HG02981 (cell line): ENCODE data around the gene FBLN2.

Source experiments
- ATAC-seq: cut with Tn5 transposase; IDR thresholded peaks from one replicate; pipeline ENCODE4 v1.9.1; 2021; ENCODE audit warnings: mild to moderate bottlenecking, moderate library complexity; ENCODE audit not compliant: unreplicated experiment

FBLN2 gene

DNA sequence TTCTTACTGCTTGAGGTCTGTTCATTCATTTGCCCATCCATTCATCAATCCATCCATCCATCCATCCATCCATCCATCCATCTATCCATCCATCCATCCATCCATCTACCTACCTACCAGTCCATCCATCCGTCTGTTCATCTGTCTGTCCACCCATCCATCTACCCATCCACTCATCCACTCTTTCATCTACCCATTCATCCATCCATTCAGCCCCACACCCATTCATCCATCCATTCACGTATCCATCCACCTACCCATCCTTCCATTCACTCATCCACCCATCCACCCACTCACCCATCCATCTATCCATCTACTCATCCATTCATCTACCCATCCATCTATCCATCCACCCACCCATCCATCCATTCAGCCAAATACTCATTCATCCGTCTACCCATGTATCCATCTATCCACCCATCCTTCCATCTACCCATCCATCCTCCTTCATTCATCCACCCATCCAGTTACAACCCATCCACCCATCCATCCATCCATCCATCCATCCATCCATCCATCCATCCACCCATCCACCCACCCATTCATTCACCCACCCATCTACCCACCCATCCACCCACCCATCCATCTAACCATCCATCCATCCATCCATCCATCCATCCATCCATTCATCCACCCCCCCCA is 68.3 kb downstream of the FBLN2 start:
- ATAC-seq: no peak

DNA sequence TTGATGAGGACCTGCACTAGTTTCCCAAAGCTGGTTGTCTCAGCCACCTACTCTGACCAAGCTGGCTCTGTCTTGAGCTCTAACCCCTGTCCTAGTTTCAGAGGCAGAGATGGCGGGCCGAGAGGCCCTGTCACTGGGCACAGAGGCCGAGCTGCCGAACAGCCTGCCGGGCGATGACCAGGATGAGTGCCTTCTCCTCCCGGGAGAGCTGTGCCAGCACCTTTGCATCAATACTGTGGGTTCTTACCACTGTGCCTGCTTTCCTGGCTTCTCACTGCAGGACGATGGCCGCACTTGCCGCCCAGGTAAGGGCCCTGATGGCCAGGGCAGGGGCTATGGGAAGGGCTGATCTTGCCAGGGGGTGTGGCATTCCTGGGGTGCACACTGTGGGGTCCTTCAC is 69.1 kb downstream of the FBLN2 start:
- ATAC-seq: no peak

DNA sequence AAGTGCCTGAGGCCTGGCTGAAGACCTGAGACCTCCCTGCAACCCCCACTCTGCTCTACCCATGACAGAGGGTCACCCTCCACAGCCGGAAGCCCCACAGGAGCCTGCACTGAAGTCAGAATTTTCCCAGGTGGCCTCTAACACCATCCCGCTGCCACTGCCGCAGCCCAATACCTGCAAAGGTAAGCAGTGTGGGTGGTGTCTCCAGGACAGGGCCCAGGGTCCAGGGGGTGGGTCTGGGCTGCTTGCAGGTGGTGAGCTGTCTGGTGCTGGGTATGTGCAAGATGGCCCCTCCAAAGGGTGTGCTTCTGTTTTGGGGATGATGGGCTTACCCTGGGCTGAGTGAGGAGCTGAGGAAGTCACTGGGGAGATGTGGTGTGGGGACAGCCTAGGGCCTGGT is 69.9 kb downstream of the FBLN2 start:
- no peak for ATAC-seq

DNA sequence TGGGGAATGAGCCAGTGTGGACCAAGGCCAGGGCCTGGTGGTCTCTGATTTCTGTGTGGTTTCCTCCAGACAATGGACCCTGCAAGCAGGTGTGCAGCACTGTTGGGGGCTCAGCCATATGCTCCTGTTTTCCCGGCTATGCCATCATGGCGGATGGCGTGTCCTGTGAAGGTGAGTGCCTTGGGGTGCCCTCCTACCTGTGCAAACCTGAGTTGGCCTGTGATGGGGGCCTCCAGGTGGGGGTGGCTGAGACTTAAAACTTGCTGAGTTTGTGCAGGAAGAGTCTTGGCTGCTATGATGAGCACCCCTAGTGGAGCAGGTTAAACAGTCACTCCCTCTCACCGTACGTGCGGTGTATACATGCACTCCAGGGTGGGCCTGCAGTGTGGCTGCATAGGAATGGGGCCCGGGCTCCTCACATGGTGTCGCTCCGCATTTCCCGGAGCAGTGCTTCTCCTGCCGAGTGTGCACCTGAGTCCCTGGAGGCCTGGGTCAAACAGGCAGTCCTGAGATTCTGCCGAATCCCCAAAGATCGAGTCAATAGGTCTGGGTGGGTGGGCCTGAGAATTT is 70.8 kb downstream of the FBLN2 start:
- no peak for ATAC-seq

DNA sequence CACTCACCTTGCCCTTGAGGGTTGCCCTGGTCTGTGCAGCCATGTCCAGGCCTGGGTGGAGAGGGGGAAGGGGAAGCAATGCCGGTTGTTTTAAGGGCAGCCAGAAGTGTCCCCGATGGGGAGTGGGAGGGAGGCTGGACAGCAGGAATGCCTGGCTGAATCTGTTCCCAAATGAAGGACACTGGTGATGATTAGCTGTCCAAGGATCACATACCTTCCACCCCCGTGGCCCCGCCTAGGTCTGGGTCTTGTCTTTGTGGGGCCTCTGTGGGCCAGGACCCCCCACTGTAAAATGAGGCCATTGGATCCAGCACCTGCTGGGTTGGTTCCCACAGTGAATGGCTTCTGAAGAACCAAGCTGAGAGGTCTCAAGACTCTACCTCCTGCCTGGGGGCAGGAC is 71.4 kb downstream of the FBLN2 start:
- no peak for ATAC-seq

DNA sequence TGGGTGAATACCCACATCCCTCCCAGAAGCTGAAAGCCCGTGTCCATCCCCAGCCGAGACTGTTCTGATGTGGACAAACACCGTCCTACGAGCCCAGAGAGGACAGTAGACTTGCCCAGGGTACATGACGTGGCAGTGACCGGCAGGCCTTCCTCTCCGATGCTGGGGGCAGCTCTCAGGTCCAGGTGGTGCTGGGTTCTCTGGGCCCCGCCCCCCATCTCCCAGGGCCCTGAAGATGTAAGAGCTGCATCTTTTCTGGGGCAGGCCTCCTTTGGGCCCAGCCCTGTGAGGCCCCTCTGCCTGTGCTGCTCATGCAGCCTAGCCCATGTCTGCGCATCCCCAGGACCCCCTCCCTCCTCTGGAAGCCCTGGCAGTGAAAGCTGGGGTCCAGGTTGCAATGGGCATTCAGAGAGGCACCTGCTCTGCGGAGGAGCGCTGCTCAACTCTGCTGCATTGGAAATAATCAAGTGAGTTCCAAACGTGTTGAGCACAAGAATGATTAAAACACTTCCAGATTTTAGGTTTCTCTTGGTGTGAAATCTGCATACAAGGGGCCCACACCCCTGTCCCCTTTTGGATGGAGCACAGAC is 71.9 kb downstream of the FBLN2 start:
- ATAC-seq: no peak

DNA sequence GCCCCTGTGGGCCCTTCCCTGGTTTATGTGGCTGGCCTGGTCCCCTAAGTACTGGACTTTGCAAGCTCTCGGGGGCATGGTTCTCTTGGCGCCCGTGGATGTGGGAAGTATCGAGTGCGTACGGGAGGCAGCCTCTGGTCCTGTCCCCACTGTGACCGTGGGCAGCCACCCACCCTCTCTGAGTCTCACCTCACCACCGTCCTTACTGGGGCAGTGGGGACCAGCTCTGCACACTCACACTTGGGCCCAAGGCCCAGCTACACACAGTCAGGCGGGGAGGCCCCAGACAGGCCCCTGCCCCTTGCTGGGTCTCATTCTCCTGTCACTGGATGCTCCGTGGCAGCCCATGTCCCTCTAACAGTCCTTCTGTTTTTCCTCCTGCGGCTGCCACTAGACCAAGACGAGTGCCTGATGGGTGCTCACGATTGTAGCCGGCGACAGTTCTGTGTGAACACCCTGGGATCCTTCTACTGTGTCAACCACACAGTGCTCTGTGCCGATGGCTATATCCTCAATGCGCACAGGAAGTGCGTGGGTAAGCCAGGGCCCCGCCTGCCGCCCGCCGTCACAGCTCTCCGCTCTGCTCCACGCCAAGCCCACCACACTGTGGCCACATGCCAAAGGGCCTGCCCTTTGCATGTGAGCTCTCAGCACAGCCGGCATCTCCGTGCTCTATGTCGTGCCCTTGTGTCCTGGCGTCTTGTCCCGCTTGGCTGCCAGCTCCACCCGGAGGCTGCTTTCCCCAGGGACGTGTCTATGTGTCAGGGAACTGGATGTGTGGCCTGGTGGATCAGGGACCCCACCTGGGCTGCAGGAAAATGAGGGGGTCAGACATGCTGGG is 72.7 kb downstream of the FBLN2 start:
- no peak for ATAC-seq

DNA sequence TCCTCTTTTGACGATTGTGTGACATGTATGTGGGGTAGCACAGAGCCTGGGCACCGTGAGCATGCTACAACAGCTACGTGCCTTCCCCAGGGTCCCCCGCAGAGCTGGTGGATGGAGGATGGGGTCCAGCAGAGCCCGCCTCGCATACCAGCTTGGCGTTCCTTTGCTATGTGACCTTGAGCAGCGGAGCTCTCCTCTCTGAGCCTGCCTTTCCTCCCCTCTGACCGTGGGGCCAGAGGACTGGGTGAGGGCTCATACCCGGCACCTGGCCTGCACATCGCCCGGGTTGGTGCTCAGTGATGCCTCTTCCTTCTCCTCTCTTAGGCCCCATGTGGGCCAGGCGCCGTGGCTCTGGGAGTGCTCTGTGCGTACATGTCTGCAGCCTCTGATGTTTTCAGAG is 73.4 kb downstream of the FBLN2 start:
- no peak for ATAC-seq

DNA sequence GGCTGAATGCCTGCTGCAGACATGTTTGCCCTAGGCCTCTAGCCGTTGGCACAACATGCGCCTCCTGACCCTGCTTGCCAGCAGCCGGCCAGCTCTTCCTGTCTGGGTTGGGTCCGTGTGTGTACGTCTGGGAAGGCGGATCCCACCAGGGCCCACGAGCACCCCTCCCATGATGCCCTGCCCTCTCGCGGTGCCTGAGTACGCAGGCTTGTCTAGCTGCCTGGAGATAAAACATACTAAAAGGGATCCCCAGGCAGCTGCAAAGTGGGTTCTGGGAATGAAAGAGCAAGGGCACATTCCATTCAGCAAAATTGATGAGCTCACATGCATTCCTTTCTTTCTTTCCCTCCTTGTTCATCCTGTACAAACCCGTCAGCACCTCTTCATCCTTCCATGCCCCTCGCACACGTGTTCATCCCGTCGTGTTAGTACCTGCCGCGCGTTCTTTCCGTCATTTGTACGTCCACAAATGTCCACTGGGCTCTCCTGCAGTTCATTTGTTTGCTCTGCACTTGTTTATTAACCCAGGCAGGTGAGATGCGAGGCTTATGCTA is 74.3 kb downstream of the FBLN2 start:
- no peak for ATAC-seq

DNA sequence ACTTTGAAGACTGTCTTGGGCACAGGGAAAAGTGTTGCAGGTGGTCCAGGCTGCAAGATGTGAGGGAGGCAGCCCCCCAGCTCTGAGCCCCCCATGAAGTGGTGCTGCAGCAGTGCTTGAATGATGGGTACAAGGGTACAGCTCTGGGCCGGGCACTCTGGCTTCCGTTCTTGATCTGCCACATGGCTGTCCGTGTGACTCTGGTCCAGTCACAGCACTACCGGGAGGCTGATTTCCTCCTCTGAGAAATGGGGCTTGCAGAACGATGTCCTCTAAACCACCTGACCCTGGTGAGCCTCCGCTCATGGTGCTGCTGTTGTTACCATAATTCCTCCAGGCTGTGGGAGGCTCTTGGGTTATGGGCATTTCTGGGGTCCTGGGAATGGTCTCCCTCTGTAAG is 75.1 kb downstream of the FBLN2 start:
- no peak for ATAC-seq

DNA sequence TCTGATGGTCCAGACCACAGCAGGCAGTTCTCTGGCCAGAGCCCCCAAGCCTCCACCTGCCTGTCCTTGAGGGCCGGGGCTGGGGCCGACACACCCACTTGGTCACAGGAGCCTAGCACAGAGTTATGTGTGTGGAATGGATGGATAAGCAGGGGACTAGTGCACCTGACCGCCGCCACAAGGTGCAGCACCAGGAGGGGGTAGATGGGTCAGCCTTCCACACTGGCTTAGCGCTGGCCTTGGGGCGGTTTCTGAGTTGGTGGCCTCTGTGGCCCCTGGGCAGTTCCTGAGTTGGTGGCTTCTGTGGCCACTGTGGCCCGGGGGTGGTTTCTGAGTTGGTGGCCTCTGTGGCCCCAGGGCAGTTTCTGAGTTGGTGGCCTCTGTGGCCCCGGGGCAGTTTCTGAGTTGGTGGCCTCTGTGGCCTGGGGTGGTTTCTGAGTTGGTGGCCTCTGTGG is 75.8 kb downstream of the FBLN2 start:
- no peak for ATAC-seq

DNA sequence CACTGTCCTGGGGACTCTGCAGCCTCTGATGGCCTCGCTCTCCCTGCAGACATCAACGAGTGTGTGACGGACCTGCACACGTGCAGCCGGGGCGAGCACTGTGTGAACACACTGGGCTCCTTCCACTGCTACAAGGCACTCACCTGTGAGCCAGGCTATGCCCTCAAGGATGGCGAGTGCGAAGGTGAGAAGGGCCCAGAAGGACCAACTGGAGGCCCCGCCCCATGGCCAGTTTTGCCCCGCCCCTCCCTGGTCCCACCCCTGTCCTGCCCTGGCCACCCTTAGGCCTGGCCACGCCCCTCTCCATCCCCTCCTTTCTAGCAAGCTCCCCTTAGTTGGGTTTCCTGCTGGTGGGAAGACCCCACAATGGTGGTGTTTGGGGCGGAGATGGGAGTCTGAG is 77.5 kb downstream of the FBLN2 start:
- ATAC-seq: no peak

DNA sequence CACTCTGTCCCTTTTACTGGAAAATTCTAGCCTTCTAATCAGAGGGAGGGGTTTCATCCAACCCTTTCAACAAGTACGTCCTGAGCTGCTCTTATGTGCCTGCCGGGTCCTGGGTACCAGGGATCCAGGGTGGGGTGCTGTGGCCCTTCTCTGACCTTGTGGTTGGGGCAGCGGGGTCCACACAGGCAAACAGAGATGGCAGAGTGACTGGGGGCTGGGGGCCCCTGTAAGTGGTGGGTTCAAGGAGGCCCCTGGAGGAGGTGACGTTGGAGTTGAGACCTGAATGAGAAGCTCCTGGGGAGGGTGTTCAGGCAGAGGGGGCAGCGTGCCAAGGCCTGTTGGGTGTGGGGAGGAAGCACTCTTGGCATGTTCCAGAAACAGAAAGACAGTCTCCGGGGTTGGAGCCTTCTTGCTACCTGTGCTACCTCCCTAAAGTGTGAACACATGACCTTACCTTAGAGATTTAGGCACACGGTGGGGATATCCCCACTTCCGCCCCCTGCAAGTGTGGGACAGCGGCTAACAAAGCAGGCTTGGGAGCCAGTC is 78.1 kb downstream of the FBLN2 start:
- no peak for ATAC-seq

DNA sequence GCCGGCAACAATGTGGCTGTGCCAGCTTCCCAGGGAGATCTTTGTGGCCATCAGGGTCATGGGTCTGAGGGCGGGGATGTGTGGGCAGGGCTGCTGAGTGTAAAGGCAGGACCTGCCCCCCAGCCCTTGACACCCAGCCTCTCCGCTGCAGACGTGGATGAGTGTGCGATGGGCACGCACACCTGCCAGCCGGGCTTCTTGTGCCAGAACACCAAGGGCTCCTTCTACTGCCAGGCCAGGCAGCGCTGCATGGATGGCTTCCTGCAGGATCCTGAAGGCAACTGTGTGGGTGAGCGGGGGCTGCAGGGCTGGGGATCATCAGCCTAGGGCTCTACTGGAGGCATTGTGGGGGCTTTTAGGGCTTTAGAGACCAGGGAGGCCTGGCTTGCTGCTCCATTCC is 78.8 kb downstream of the FBLN2 start:
- no peak for ATAC-seq

DNA sequence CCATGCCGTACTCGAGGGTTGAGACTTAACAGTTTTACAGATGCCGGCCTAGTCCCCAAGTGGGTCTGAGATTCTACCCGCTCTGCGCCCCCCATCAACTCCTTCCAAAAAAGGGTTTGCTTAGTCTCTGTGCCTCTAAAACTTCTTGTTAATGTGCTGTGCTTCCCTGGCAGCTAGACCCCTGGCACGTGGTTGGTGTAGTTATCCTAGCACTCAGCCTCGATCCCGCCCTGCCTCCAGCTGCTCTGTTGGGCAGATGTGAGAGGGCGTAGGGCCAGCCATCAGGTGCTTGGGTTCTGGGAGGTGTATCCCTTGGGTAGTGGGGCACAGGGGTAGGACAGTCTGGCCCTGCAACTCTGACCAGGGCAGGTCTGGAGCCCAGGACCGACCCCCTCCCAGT is 79.5 kb downstream of the FBLN2 start:
- no peak for ATAC-seq

DNA sequence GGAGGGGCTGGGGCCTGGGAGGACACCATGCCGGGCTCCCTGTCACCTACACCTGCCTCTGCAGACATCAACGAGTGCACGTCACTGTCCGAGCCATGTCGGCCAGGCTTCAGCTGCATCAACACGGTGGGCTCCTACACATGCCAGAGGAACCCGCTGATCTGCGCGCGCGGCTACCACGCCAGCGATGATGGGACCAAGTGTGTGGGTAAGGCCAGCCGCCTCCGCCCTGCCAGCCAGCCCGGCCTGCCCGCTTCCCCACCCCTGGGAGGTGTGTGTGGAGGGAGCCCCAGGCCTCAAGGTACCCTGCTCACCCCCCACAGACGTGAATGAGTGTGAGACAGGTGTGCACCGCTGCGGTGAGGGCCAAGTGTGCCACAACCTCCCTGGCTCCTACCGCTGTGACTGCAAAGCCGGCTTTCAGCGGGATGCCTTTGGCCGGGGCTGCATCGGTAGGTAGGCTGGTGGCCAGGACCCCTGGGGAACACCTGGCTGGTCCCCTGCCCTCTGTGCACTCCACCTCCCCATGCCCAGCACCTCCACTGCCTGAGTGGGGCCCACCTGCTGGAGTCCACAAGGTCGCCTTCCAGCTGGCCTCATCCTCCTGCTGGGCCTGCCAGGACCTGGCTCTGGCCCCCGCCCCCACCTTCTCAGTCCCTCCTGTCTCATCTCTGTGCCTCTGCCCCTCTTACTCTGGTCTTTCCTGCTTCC is 80.1 kb downstream of the FBLN2 start:
- ATAC-seq: no peak

DNA sequence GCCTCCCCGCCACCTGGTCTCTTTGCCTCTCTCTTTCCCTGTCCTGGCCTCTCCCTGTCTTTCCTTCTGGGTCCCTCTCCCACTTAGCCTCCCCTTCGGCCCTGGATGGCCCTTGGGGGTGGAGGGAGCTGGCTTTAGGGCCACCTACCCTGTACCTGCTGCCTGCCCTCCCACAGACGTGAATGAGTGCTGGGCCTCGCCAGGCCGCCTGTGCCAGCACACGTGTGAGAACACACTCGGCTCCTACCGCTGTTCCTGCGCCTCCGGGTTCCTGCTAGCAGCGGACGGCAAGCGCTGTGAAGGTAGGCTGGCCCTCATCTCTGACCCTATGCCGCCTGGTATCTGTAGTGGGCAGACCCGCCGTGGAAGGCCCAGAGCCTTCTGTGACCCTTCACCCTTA is 80.7 kb downstream of the FBLN2 start:
- no peak for ATAC-seq

DNA sequence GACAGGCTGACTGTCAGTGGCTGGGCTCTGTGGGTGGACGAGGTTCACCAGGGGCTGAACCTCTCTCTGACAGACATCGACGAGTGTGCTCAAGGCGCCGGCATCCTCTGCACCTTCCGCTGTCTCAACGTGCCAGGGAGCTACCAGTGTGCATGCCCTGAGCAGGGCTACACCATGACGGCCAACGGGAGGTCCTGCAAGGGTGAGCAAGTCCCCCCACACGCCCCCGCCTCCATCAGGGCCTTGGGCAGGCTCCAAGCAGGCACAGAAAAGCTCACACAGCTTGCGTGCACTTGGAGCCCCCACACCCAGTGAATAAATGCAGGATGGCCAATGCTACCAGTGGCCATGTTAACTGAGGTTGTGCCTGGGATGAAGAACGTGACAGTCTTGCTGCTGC is 82.3 kb downstream of the FBLN2 start:
- ATAC-seq: no peak

DNA sequence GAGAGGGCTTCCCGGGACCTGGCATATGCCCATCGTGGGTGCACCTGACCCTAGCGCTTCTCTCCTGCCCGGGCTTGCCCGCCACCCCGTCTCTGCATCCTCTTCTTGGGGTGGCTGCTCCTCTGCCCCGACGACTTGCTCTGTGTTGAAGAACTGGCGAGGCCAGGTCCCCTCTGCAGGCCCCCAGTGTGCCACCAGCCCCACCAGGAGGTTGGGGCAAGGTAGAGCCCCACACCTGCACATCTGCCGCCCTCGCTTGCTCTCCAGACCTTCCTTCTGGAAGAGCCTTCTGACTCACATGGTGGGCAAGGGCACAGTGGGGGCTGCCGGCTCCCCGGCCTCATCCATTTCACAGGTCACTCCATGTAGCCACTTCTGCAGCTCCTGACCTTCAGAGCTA is 84.3 kb downstream of the FBLN2 start:
- ATAC-seq: no peak

DNA sequence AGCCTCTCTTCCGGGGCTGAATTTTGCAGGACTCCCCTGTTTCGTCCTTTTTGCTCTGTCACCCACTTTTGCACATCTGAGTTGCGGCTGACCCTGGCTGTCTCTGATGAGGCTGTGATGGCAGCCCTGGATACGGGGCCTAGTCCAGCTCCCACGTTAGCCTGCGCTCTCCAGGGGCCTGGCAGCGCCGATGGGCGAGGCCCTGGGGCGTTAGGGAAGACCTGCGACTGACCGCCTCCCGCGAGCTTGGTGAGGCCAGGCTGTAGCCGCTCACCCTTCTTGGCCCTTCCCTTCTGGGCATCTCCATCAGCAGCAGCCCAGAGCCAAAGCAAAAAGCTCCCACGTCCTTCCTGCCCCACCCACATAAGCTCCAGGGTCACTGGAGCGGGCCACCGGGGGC is 85.2 kb downstream of the FBLN2 start:
- ATAC-seq: no peak

DNA sequence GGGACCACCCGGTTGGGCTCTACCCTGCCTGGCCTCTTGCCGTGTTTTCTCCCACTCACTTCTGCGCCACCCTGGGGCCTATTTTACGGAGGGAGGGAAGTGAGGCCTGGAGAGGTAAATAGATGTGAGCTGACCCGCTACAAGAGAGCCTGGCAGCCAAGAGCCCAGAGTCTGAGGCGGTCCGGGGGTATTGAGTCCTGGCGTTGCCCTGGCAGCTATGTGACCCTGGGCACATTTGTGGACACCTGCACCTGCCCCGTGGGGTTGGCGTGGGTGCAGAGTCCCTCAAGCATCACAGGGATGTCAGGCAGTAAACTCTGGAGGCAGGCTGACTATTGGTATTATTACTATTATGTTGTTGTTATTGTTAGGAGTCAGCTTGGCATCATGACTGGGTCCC is 85.7 kb downstream of the FBLN2 start:
- no peak for ATAC-seq
